Panc1 (cell line): ENCODE measurements around the gene SCN1B. TPM values are rescaled to one million over a fixed set of nuclear protein-coding genes. Genes with fewer than 3 reads are reported as not detected.

Experiments used
- ATAC-seq: fragments of 200-7000 bp; cut with Tn5 transposase; 2 replicates; pipeline ENCODE4 v1.9.1; 2020; ENCODE audit warnings: mild to moderate bottlenecking, moderate library complexity
- BruUV-seq: library from RNA; stranded (reverse); fragments of 400-500 nt; replicated peaks from 2 replicates; lab custom pipeline; 2021; lab: Mats Ljungman, UMichigan
- CTCF ChIA-PET: fragments of 300-600 bp; sonication (Branson Sonifier 250); formaldehyde crosslinking; loops from one replicate; lab custom pipeline; 2022; ENCODE audit warnings: antibody characterized with exemption; lab: Charles Lee
- POLR2A ChIA-PET: fragments of 300-600 bp; sonication (Branson Sonifier 250); formaldehyde crosslinking; loops from one replicate; lab custom pipeline; 2022; ENCODE audit warnings: antibody characterized with exemption; lab: Charles Lee
- DNase-seq: peaks from one replicate; pipeline ENCODE4 v3.0.0-alpha.2; 2010; ENCODE audit warnings: low read depth, low spot score
- H3K27ac ChIP-seq: 2 replicates; pipeline ENCODE4 v1.5.1; 2011; ENCODE audit warnings: mild to moderate bottlenecking, low read length, inconsistent platforms
- H3K27me3 ChIP-seq: fragments of 200-500 bp; sonication (Bioruptor generic); 2 replicates; pipeline ENCODE4 v1.6.0; 2014; ENCODE audit warnings: low read length, inconsistent platforms; ENCODE audit not compliant: control insufficient read depth, insufficient read depth
- H3K36me3 ChIP-seq: fragments of 200-500 bp; sonication (Bioruptor generic); 2 replicates; pipeline ENCODE4 v1.5.1; 2014; ENCODE audit warnings: inconsistent platforms, mild to moderate bottlenecking, low read length, moderate library complexity; ENCODE audit not compliant: control insufficient read depth, insufficient read depth
- H3K4me1 ChIP-seq: 2 replicates; pipeline ENCODE4 v1.5.1; 2011; ENCODE audit warnings: inconsistent platforms, mild to moderate bottlenecking, low read length, moderate library complexity; ENCODE audit not compliant: control insufficient read depth, insufficient read depth
- H3K4me3 ChIP-seq, 2 experiments: 2 replicates each; pipeline ENCODE4 v1.5.1; 2011 to 2012; ENCODE audit warnings: low read depth in 2 of 2, low read length in 2 of 2, mild to moderate bottlenecking in 2 of 2, inconsistent platforms in 1 of 2, moderate library complexity in 1 of 2
- H3K9me3 ChIP-seq: fragments of 200-500 bp; sonication (Bioruptor generic); 2 replicates; pipeline ENCODE4 v1.5.1; 2014; ENCODE audit warnings: low read depth, mild to moderate bottlenecking, inconsistent platforms, low read length, moderate library complexity; ENCODE audit not compliant: control insufficient read depth, insufficient read depth
- POLR2AphosphoS5 ChIP-seq: IDR thresholded peaks from 2 replicates; pipeline ENCODE4 v1.6.1; 2012; ENCODE audit warnings: mild to moderate bottlenecking, low read depth, low read length, moderate library complexity
- REST ChIP-seq, 2 experiments: IDR thresholded peaks; 2 replicates each; pipeline ENCODE4 v1.6.1; 2011 to 2012; ENCODE audit warnings: low read depth in 2 of 2, control low read depth in 1 of 2, low read length in 1 of 2, mild to moderate bottlenecking in 1 of 2, moderate library complexity in 1 of 2; ENCODE audit not compliant: insufficient read depth in 1 of 2
- SIN3A ChIP-seq: IDR thresholded peaks from 2 replicates; pipeline ENCODE4 v1.6.1; 2012; ENCODE audit warnings: low read depth, mild to moderate bottlenecking, low read length, moderate library complexity, borderline replicate concordance; ENCODE audit not compliant: insufficient read depth
- TCF7L2 ChIP-seq: IDR thresholded peaks from 2 replicates; pipeline ENCODE4 v1.6.1; 2011; ENCODE audit warnings: mild to moderate bottlenecking, low read depth, low read length, inconsistent platforms
- in situ Hi-C: cut with HindIII; loops from 2 replicates; pipeline ENCODE4 v1.10.0; 2016; ENCODE audit warnings: low sequenced_read_pairs, low pct_unique_long_range_greater_than_20kb
- intact Hi-C: fragments of 100-400 bp; cut with micrococcal nuclease; formaldehyde crosslinking; loops from one replicate; pipeline ENCODE4 v1.10.0; 2022; ENCODE audit not compliant: unreplicated experiment
- total RNA-seq: library from RNA; stranded (reverse); gene quantifications from one replicate; pipeline ENCODE4 v1.2.1, GENCODE V29; 2021; ENCODE audit not compliant: unreplicated experiment
- TF ChIP-seq, protein P1 (sequence below): fragments of 450-650 bp; IDR thresholded peaks from 2 replicates; pipeline ENCODE4 v1.5.1; 2017; ENCODE audit warnings: mild to moderate bottlenecking

The SCN1B gene
- total RNA-seq, 1 experiment from 2014 or later, result 4.6 TPM

DNA sequence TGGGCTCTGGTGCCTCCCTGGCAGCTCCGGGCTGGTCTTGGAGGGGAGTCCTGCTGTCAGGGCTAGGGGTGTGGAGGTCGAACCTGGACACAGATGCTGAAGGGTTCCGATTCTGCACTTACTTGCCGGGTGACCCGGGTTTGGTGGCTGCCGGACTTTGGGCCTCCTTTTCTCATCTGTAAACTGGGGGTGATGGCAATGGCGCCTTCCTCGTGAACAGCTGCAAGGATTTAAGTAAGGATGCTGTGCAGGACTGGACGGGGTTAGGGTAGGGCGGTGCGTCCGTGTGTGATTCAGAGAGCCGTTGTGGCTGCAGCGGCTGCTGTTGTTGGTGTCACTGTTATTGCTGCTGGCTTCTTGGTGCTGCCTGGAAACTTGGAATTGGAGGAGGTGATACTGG lies 13.6 kb downstream of the SCN1B start:
- in situ Hi-C loops (no loop called here), intact Hi-C loops (loop anchor here (10.0 kb wide), 1 partner anchor 51 kb away; no protein-coding TSS in a partner anchor)
- no peak for ATAC-seq
- H3K36me3 ChIP-seq, result no peaks in the 10 kb centered on the region
- POLR2A ChIA-PET, result interaction anchor here (0.6 kb wide), 1 partner anchor 1985 kb away, joined by 4 read pairs; no protein-coding TSS in a partner anchor
- no TSS peak for BruUV-seq
- H3K27ac ChIP-seq, result no peak overlapping the region
- no peak overlapping the region for H3K4me3 ChIP-seq
- CTCF ChIA-PET, result interaction anchor here (1.0 to 1.5 kb wide), 3 partner anchors 15 to 47 kb away, joined by 3 to 7 read pairs (median 6); no protein-coding TSS in a partner anchor
- TF ChIP-seq SIN3A, result no peak
- no peak for TF ChIP-seq TCF7L2
- no peak for TF ChIP-seq REST (IDR thresholded peaks at IDR 0.05; ENCODE audit: insufficient read depth in 1 of 2, low read depth in 2 of 2, low read length in 1 of 2)
- TF ChIP-seq, protein P1, sequence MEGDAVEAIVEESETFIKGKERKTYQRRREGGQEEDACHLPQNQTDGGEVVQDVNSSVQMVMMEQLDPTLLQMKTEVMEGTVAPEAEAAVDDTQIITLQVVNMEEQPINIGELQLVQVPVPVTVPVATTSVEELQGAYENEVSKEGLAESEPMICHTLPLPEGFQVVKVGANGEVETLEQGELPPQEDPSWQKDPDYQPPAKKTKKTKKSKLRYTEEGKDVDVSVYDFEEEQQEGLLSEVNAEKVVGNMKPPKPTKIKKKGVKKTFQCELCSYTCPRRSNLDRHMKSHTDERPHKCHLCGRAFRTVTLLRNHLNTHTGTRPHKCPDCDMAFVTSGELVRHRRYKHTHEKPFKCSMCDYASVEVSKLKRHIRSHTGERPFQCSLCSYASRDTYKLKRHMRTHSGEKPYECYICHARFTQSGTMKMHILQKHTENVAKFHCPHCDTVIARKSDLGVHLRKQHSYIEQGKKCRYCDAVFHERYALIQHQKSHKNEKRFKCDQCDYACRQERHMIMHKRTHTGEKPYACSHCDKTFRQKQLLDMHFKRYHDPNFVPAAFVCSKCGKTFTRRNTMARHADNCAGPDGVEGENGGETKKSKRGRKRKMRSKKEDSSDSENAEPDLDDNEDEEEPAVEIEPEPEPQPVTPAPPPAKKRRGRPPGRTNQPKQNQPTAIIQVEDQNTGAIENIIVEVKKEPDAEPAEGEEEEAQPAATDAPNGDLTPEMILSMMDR, result no peak
- TF ChIP-seq POLR2AphosphoS5, result no peak
- no peaks in the 10 kb centered on the region for H3K27me3 ChIP-seq
- DNase-seq, result no peak
- peaks cover 10% of the 10 kb centered on the region for H3K4me1 ChIP-seq
- no peaks in the 10 kb centered on the region for H3K9me3 ChIP-seq

- BruUV-seq, result no TSS peak
- TF ChIP-seq SIN3A, result no peak
- no peak for TF ChIP-seq POLR2AphosphoS5
- TF ChIP-seq, protein P1, result peak; percentile 99
- in situ Hi-C loops, result no loop called here
- H3K4me1 ChIP-seq, result peaks cover 10% of the 10 kb centered on the region
- ChIA-PET POLR2A (no interaction called here), CTCF (interaction anchor here (0.5 to 1.5 kb wide), 5 partner anchors 12 to 47 kb away, joined by 3 to 9 read pairs (median 6); no protein-coding TSS in a partner anchor)
- no peaks in the 10 kb centered on the region for H3K9me3 ChIP-seq
- H3K4me3 ChIP-seq, result no peak overlapping the region
- no peaks in the 10 kb centered on the region for H3K27me3 ChIP-seq
- DNase-seq, result peak; percentile 63
- intact Hi-C loops, result loop anchor here (10.0 kb wide), 1 partner anchor 50 kb away; no protein-coding TSS in a partner anchor
- 0 out of 2 replicates have a peak, but pooled peaks have one; percentile 11 for ATAC-seq
- H3K27ac ChIP-seq, result no peak overlapping the region
- H3K36me3 ChIP-seq, result no peaks in the 10 kb centered on the region
Observed at GRCh38 chr19:35044317-35045117, 14.2 kb downstream of the SCN1B start.
